ENCODE results near the gene CBX7.

The CBX7 gene

GRCh38 chr22:39146256-39147101, 6.0 kb downstream of the CBX7 start:
- peaks cover 7% of the 10 kb centered on the region for H3K36me3 ChIP-seq
- no peak for DNase-seq
- H3K27me3 ChIP-seq (ENCODE audit: insufficient read depth, low read depth, severe bottlenecking): no peaks in the 10 kb centered on the region
- no peak for TF ChIP-seq CTCF (IDR thresholded peaks at IDR 0.05; ENCODE audit: low read depth, low read length)
- no peaks in the 10 kb centered on the region for H3K9me3 ChIP-seq (ENCODE audit: severe bottlenecking)
- peak overlapping the region; percentile 75 for H3K27ac ChIP-seq
- H3K4me3 ChIP-seq (ENCODE audit: low read depth, low read length): peak overlapping the region; percentile 59

GRCh38 chr22:39144101-39144767, 8.2 kb downstream of the CBX7 start:
- Histone ChIP-seq H3K4me3 (ENCODE audit: low read depth, low read length) (no peak overlapping the region), H3K36me3 (peaks cover 2% of the 10 kb centered on the region), H3K27ac (no peak overlapping the region), H3K27me3 (ENCODE audit: insufficient read depth, low read depth, severe bottlenecking) (no peaks in the 10 kb centered on the region), H3K9me3 (ENCODE audit: severe bottlenecking) (no peaks in the 10 kb centered on the region)
- no peak for DNase-seq
- TF ChIP-seq CTCF (IDR thresholded peaks at IDR 0.05; ENCODE audit: low read depth, low read length): no peak

- Histone ChIP-seq H3K36me3 (no peaks in the 10 kb centered on the region), H3K27ac (no peak overlapping the region), H3K4me3 (ENCODE audit: low read depth, low read length) (no peak overlapping the region), H3K27me3 (ENCODE audit: insufficient read depth, low read depth, severe bottlenecking) (no peaks in the 10 kb centered on the region), H3K9me3 (ENCODE audit: severe bottlenecking) (no peaks in the 10 kb centered on the region)
- no peak for TF ChIP-seq CTCF (IDR thresholded peaks at IDR 0.05; ENCODE audit: low read depth, low read length)
- no peak for DNase-seq
Observed at GRCh38 chr22:39142088-39142680, 10.3 kb downstream of the CBX7 start.

- no peaks in the 10 kb centered on the region for H3K27me3 ChIP-seq (ENCODE audit: insufficient read depth, low read depth, severe bottlenecking)
- DNase-seq: no peak
- TF ChIP-seq CTCF (IDR thresholded peaks at IDR 0.05; ENCODE audit: low read depth, low read length): no peak
- H3K27ac ChIP-seq: no peak overlapping the region
- no peak overlapping the region for H3K4me3 ChIP-seq (ENCODE audit: low read depth, low read length)
- no peaks in the 10 kb centered on the region for H3K36me3 ChIP-seq
- H3K9me3 ChIP-seq (ENCODE audit: severe bottlenecking): no peaks in the 10 kb centered on the region
Observed at GRCh38 chr22:39139933-39140332, 12.5 kb downstream of the CBX7 start.

GRCh38 chr22:39138357-39138997, 14.0 kb downstream of the CBX7 start:
- Histone ChIP-seq H3K27ac (no peak overlapping the region), H3K4me3 (ENCODE audit: low read depth, low read length) (no peak overlapping the region), H3K27me3 (ENCODE audit: insufficient read depth, low read depth, severe bottlenecking) (no peaks in the 10 kb centered on the region), H3K9me3 (ENCODE audit: severe bottlenecking) (no peaks in the 10 kb centered on the region), H3K36me3 (no peaks in the 10 kb centered on the region)
- DNase-seq: no peak
- no peak for TF ChIP-seq CTCF (IDR thresholded peaks at IDR 0.05; ENCODE audit: low read depth, low read length)

Measured in WERI-Rb-1 (cell line).